Liver (tissue), 9 donors: ENCODE data around the gene FAM9B. TPM values are rescaled to one million over a fixed set of nuclear protein-coding genes. Genes with fewer than 3 reads are reported as not detected.

ENCODE experiments used
- DNase-seq: peaks from one replicate; pipeline ENCODE4 v3.0.0-alpha.2; 2017; ENCODE audit warnings: low spot score
- H3K27ac ChIP-seq, 2 donors: one replicate each; pipeline ENCODE4 v1.7.0; 2013; ENCODE audit warnings: inconsistent platforms in 2 of 2, low read length in 2 of 2, control low read depth in 1 of 2, low read depth in 1 of 2, mild to moderate bottlenecking in 1 of 2
- H3K27me3 ChIP-seq, 4 donors: one replicate each; pipeline versions ENCODE4 v1.6.1 to v1.7.0; 2013; ENCODE audit warnings: low read length in 3 of 4, inconsistent platforms in 1 of 4, mild to moderate bottlenecking in 1 of 4, moderate library complexity in 1 of 4; ENCODE audit not compliant: control insufficient read depth in 4 of 4, insufficient read depth in 4 of 4
- H3K36me3 ChIP-seq, 4 donors: one replicate each; pipeline versions ENCODE4 v1.6.1 to v1.7.0; 2013; ENCODE audit warnings: low read length in 3 of 4, mild to moderate bottlenecking in 3 of 4, low read depth in 1 of 4, moderate library complexity in 1 of 4; ENCODE audit not compliant: control insufficient read depth in 4 of 4, insufficient read depth in 3 of 4
- H3K4me1 ChIP-seq, 4 donors: one replicate each; pipeline versions ENCODE4 v1.6.1 to v1.7.0; 2013; ENCODE audit warnings: low read length in 3 of 4, mild to moderate bottlenecking in 3 of 4, moderate library complexity in 1 of 4; ENCODE audit not compliant: control insufficient read depth in 4 of 4, insufficient read depth in 4 of 4
- H3K4me3 ChIP-seq, 3 donors: one replicate each; pipeline versions ENCODE4 v1.6.1 to v1.7.0; 2013; ENCODE audit warnings: low read length in 3 of 3, control low read depth in 1 of 3, low read depth in 1 of 3, mild to moderate bottlenecking in 1 of 3
- H3K9ac ChIP-seq, 2 donors: one replicate each; pipeline ENCODE4 v1.7.0; 2013; ENCODE audit warnings: low read length in 2 of 2, mild to moderate bottlenecking in 2 of 2, moderate library complexity in 2 of 2, control low read depth in 1 of 2, low read depth in 1 of 2
- H3K9me3 ChIP-seq, 4 donors: one replicate each; pipeline versions ENCODE4 v1.6.1 to v1.7.0; 2013; ENCODE audit warnings: low read length in 3 of 4; ENCODE audit not compliant: control insufficient read depth in 4 of 4
- EGR1 ChIP-seq, 2 donors: IDR thresholded peaks; 2 replicates each; pipeline ENCODE4 v1.6.1; 2016 to 2018; ENCODE audit warnings: antibody characterized with exemption in 2 of 2, low read depth in 2 of 2
- FOXA1 ChIP-seq: IDR thresholded peaks from 2 replicates; pipeline ENCODE4 v1.6.1; 2016; ENCODE audit warnings: antibody characterized with exemption
- GABPA ChIP-seq, 2 donors: IDR thresholded peaks in 1 of 2; conservative IDR thresholded peaks in 1 of 2; 2 replicates each; pipeline ENCODE4 v1.6.1; 2016; ENCODE audit warnings: antibody characterized with exemption in 2 of 2, mild to moderate bottlenecking in 1 of 2, moderate library complexity in 1 of 2
- HNF4A ChIP-seq, 2 donors: conservative IDR thresholded peaks; 2 replicates each; pipeline ENCODE4 v1.6.1; 2016; ENCODE audit warnings: antibody characterized with exemption in 2 of 2, mild to moderate bottlenecking in 2 of 2
- HNF4G ChIP-seq: IDR thresholded peaks from 2 replicates; pipeline ENCODE4 v1.6.1; 2016; ENCODE audit warnings: antibody characterized with exemption
- JUND ChIP-seq, 2 donors: IDR thresholded peaks; 2 replicates each; pipeline ENCODE4 v1.6.1; 2016; ENCODE audit warnings: antibody characterized with exemption in 2 of 2
- NR2F2 ChIP-seq: IDR thresholded peaks from 2 replicates; pipeline ENCODE4 v1.6.1; 2016; ENCODE audit warnings: antibody characterized with exemption
- RAD21 ChIP-seq, 2 donors: IDR thresholded peaks; 2 replicates each; pipeline ENCODE4 v1.6.1; 2016; ENCODE audit warnings: antibody characterized with exemption in 2 of 2, mild to moderate bottlenecking in 2 of 2
- RXRA ChIP-seq, 2 donors: IDR thresholded peaks; 2 replicates each; pipeline ENCODE4 v1.6.1; 2017 to 2018; ENCODE audit warnings: antibody characterized with exemption in 2 of 2, mild to moderate bottlenecking in 1 of 2
- SP1 ChIP-seq: IDR thresholded peaks from 2 replicates; pipeline ENCODE4 v1.6.1; 2018; ENCODE audit warnings: antibody characterized with exemption, mild to moderate bottlenecking
- TAF1 ChIP-seq: conservative IDR thresholded peaks from 2 replicates; pipeline ENCODE4 v1.6.1; 2016; ENCODE audit warnings: antibody characterized with exemption, mild to moderate bottlenecking
- YY1 ChIP-seq: IDR thresholded peaks from 2 replicates; pipeline ENCODE4 v1.6.1; 2016; ENCODE audit warnings: antibody characterized with exemption, mild to moderate bottlenecking
- WGBS: extraction: QIAGEN DNeasy Blood & Tissue Kit; methylation state at CpG from one replicate; pipeline ENCODE4 v1.1.7; 2013; 5-methylcytosine and 5-hydroxymethylcytosine counted together
- polyA plus RNA-seq, 2 donors: library from polyadenylated mRNA; stranded (reverse) in 1 of 2; unstranded in 1 of 2; fragments of 200-250 nt in 1 of 2; fragments of >200 nt in 1 of 2; fragmentation: Nextera tagmentation in 1 of 2; extraction: Ambion mirVana in 1 of 2; gene quantifications; one replicate each; pipeline versions ENCODE4 v1.2.1 to v1.2.3, GENCODE V29; 2013 to 2015
- total RNA-seq, 2 donors: library from RNA; depleted of rRNA; stranded (reverse); fragments of >200 nt; gene quantifications; one replicate each; pipeline ENCODE4 v1.2.3, GENCODE V29; 2014
- TF ChIP-seq, protein P1 (sequence below): fragments of 150-350 bp; IDR thresholded peaks from 2 replicates; pipeline ENCODE4 v1.5.1; 2017; ENCODE audit warnings: improper control_type of control experiment, low read depth, low read length; ENCODE audit not compliant: missing input control
- TF ChIP-seq, protein P2 (sequence below): IDR thresholded peaks from 2 replicates; pipeline ENCODE4 v1.6.1; 2016; ENCODE audit warnings: antibody characterized with exemption, mild to moderate bottlenecking
- TF ChIP-seq, protein P3 (sequence below): IDR thresholded peaks from 2 replicates; pipeline ENCODE4 v1.6.1; 2016; ENCODE audit warnings: antibody characterized with exemption
- TF ChIP-seq, protein P4 (sequence below): IDR thresholded peaks from 2 replicates; pipeline ENCODE4 v1.6.1; 2016; ENCODE audit warnings: antibody characterized with exemption
- TF ChIP-seq, protein P5 (sequence below): IDR thresholded peaks from 2 replicates; pipeline ENCODE4 v1.6.1; 2016; ENCODE audit warnings: antibody characterized with exemption
- donor health status: healthy.
- donor health status: healthy.
- donor health status: healthy.
- donor health status: healthy.
- donor health status: healthy.

The FAM9B gene
- total and polyA plus RNA-seq, 4 donors, result 0.25 to 0.38 (median 0.38) TPM; not detected in 1

DNA sequence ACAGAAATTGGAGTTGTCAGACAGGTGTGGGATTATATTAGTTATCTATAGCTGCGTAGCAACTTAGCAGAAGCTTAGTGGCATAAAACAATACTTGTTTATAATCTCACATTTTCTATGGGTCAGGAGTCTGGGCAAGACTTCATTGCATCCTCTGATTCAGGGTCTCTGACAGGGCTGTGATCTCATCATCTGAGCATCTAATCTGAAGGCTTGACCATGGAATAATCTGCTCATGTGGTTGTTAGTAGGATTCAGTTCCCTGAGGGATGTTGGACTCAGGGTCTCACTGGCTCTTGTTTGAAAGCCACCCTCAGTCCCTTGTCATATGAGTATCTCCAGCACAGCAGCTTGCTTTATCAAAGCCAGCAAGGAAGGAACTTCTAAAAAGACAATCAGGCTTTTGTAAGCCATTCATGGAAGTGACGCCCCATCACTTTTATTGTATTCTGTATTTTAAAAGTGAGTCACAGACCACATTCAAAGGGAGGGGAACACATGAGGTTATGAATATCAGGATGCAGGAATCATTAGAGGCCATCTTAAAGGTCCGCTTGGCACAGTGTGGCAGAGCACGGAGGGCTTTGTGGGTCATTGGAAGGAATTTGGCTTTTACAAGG, 37.2 kb upstream of the FAM9B start:
- Histone ChIP-seq H3K9me3 (no peaks in the 10 kb centered on the region), H3K27ac (no peak overlapping the region), H3K27me3 (no peaks in the 10 kb centered on the region), H3K36me3 (no peaks in the 10 kb centered on the region), H3K9ac (no peak overlapping the region), H3K4me3 (no peak overlapping the region), H3K4me1 (no peaks in the 10 kb centered on the region)
- DNase-seq, result no peak
- TF ChIP-seq, protein P1, sequence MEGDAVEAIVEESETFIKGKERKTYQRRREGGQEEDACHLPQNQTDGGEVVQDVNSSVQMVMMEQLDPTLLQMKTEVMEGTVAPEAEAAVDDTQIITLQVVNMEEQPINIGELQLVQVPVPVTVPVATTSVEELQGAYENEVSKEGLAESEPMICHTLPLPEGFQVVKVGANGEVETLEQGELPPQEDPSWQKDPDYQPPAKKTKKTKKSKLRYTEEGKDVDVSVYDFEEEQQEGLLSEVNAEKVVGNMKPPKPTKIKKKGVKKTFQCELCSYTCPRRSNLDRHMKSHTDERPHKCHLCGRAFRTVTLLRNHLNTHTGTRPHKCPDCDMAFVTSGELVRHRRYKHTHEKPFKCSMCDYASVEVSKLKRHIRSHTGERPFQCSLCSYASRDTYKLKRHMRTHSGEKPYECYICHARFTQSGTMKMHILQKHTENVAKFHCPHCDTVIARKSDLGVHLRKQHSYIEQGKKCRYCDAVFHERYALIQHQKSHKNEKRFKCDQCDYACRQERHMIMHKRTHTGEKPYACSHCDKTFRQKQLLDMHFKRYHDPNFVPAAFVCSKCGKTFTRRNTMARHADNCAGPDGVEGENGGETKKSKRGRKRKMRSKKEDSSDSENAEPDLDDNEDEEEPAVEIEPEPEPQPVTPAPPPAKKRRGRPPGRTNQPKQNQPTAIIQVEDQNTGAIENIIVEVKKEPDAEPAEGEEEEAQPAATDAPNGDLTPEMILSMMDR, result no peak
- TF ChIP-seq EGR1 (IDR thresholded peaks at IDR 0.05; ENCODE audit: low read depth in 2 of 2) (no peak), FOXA1 (no peak), JUND (IDR thresholded peaks at IDR 0.05) (no peak), YY1 (no peak), RXRA (IDR thresholded peaks at IDR 0.05) (no peak), HNF4G (no peak), NR2F2 (no peak), GABPA (IDR thresholded peaks at IDR 0.05 in 1 of 2, conservative IDR thresholded peaks at IDR 0.05 in 1 of 2) (no peak), TAF1 (no peak), SP1 (no peak), HNF4A (conservative IDR thresholded peaks at IDR 0.05) (no peak), RAD21 (IDR thresholded peaks at IDR 0.05) (no peak)
- TF ChIP-seq, protein P2, sequence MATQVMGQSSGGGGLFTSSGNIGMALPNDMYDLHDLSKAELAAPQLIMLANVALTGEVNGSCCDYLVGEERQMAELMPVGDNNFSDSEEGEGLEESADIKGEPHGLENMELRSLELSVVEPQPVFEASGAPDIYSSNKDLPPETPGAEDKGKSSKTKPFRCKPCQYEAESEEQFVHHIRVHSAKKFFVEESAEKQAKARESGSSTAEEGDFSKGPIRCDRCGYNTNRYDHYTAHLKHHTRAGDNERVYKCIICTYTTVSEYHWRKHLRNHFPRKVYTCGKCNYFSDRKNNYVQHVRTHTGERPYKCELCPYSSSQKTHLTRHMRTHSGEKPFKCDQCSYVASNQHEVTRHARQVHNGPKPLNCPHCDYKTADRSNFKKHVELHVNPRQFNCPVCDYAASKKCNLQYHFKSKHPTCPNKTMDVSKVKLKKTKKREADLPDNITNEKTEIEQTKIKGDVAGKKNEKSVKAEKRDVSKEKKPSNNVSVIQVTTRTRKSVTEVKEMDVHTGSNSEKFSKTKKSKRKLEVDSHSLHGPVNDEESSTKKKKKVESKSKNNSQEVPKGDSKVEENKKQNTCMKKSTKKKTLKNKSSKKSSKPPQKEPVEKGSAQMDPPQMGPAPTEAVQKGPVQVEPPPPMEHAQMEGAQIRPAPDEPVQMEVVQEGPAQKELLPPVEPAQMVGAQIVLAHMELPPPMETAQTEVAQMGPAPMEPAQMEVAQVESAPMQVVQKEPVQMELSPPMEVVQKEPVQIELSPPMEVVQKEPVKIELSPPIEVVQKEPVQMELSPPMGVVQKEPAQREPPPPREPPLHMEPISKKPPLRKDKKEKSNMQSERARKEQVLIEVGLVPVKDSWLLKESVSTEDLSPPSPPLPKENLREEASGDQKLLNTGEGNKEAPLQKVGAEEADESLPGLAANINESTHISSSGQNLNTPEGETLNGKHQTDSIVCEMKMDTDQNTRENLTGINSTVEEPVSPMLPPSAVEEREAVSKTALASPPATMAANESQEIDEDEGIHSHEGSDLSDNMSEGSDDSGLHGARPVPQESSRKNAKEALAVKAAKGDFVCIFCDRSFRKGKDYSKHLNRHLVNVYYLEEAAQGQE, result no peak
- TF ChIP-seq, protein P3, sequence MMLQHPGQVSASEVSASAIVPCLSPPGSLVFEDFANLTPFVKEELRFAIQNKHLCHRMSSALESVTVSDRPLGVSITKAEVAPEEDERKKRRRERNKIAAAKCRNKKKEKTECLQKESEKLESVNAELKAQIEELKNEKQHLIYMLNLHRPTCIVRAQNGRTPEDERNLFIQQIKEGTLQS, result no peak
- TF ChIP-seq, protein P4, sequence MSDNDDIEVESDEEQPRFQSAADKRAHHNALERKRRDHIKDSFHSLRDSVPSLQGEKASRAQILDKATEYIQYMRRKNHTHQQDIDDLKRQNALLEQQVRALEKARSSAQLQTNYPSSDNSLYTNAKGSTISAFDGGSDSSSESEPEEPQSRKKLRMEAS, result no peak
- TF ChIP-seq, protein P5, sequence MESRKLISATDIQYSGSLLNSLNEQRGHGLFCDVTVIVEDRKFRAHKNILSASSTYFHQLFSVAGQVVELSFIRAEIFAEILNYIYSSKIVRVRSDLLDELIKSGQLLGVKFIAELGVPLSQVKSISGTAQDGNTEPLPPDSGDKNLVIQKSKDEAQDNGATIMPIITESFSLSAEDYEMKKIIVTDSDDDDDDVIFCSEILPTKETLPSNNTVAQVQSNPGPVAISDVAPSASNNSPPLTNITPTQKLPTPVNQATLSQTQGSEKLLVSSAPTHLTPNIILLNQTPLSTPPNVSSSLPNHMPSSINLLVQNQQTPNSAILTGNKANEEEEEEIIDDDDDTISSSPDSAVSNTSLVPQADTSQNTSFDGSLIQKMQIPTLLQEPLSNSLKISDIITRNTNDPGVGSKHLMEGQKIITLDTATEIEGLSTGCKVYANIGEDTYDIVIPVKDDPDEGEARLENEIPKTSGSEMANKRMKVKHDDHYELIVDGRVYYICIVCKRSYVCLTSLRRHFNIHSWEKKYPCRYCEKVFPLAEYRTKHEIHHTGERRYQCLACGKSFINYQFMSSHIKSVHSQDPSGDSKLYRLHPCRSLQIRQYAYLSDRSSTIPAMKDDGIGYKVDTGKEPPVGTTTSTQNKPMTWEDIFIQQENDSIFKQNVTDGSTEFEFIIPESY, result no peak
- 91% methylated on average over 4 of the region's 4 CpGs for whole genome bisulfite sequencing
